K562 (cell line): ENCODE measurements around the gene IPO11. TPM values are rescaled to one million over a fixed set of nuclear protein-coding genes. Genes with fewer than 3 reads are reported as not detected.
A peak's percentile ranks its signal among the peaks of the same experiment; 100 is the strongest.

Experiments used
- CHD2 ChIP-seq: IDR thresholded peaks from 2 replicates; pipeline ENCODE4 v1.6.1; 2011; ENCODE audit warnings: low read depth, low read length
- LCOR ChIP-seq: sonication (generic); formaldehyde crosslinking; IDR thresholded peaks from 2 replicates; pipeline ENCODE4 v1.8.0; 2022; ENCODE audit warnings: mild to moderate bottlenecking, missing genetic modification reagents
- NR0B1 ChIP-seq: fragments of 450-650 bp; IDR thresholded peaks from one replicate; pipeline ENCODE4 v1.6.1; 2018; ENCODE audit warnings: mild to moderate bottlenecking, moderate library complexity; ENCODE audit not compliant: partially characterized antibody
- PHF21A ChIP-seq: fragments of 450-650 bp; IDR thresholded peaks from 2 replicates; pipeline ENCODE4 v1.6.1; 2017; ENCODE audit warnings: low read depth, borderline replicate concordance
- POLR3A ChIP-seq: IDR thresholded peaks from 2 replicates; pipeline ENCODE4 v1.6.1; 2011; ENCODE audit warnings: borderline replicate concordance, mild to moderate bottlenecking, moderate library complexity; ENCODE audit not compliant: insufficient read length, insufficient read depth; ENCODE audit errors: extremely low read depth
- STAT5A ChIP-seq: IDR thresholded peaks from 2 replicates; pipeline ENCODE4 v1.6.1; 2012; ENCODE audit warnings: low read length, inconsistent platforms, borderline replicate concordance
- TEAD1 ChIP-seq, 2 experiments: fragments of 450-650 bp in 1 of 2; sonication (generic) in 1 of 2; formaldehyde crosslinking; IDR thresholded peaks; 2 replicates each; pipeline versions ENCODE4 v1.4.0 to v1.8.0; 2020 to 2022; ENCODE audit warnings: mild to moderate bottlenecking in 2 of 2, missing genetic modification reagents in 1 of 2
- TFAM ChIP-seq: fragments of 250-450 bp; sonication (Bioruptor Pico); conservative IDR thresholded peaks from 2 replicates; pipeline ENCODE4 v1.5.0; 2021; ENCODE audit warnings: mild to moderate bottlenecking, moderate library complexity
- ZBTB40 ChIP-seq, 2 experiments: fragments of 450-650 bp in 1 of 2; sonication (generic) in 1 of 2; formaldehyde crosslinking in 1 of 2; IDR thresholded peaks; 2 replicates each; pipeline versions ENCODE4 v1.7.1 to v1.9.0; 2016 to 2022; ENCODE audit warnings: inconsistent platforms in 1 of 2, mild to moderate bottlenecking in 1 of 2, missing genetic modification reagents in 1 of 2
- ZBTB49 ChIP-seq: sonication (generic); formaldehyde crosslinking; IDR thresholded peaks from 2 replicates; pipeline ENCODE4 v1.8.0; 2022; ENCODE audit warnings: missing genetic modification reagents, mild to moderate bottlenecking, borderline replicate concordance
- ZNF175 ChIP-seq: fragments of 200-800 bp; sonication (Bioruptor generic); IDR thresholded peaks from 2 replicates; pipeline ENCODE4 v1.6.1; 2016; ENCODE audit warnings: low read depth, mild to moderate bottlenecking, missing genetic modification characterization, missing compliant biosample characterization
- ZNF589 ChIP-seq: fragments of 200-800 bp; sonication (Bioruptor generic); IDR thresholded peaks from 2 replicates; pipeline ENCODE4 v1.6.1; 2016; ENCODE audit warnings: low read depth, missing genetic modification characterization, missing compliant biosample characterization
- ZNF830 ChIP-seq: fragments of 250-450 bp; sonication (Bioruptor Pico); IDR thresholded peaks from 2 replicates; pipeline ENCODE4 v1.5.0; 2021; ENCODE audit warnings: mild to moderate bottlenecking
- polyA plus RNA-seq, 8 experiments: library from polyadenylated mRNA; depleted of rRNA in 4 of 8; stranded (reverse) in 5 of 8; unstranded in 3 of 8; fragments of >200 nt; fragmentation: Nextera tagmentation in 2 of 8; fragmentation: Illumina TruSeq in 1 of 8; extraction: Ambion mirVana in 2 of 8; extraction: Trizol in 1 of 8; gene quantifications; 2 replicates each; pipeline versions ENCODE4 v1.2.1 to v1.2.3, GENCODE V29; 2011 to 2014; ENCODE audit warnings: inconsistent platforms in 1 of 8, missing spikeins in 1 of 8
- total RNA-seq, 7 experiments: library from RNA; depleted of rRNA in 6 of 7; stranded (reverse); fragments of >200 nt in 6 of 7; fragmentation: Illumina TruSeq in 2 of 7; extraction: Trizol in 2 of 7; gene quantifications; 2 replicates each; pipeline versions ENCODE4 v1.2.1 to v1.2.3, GENCODE V29; 2011 to 2021; ENCODE audit warnings: low replicate concordance in 1 of 7

IPO11 gene
- total and polyA plus RNA-seq, 9 of the 15 experiments (the other 6 are each of a cell fraction or from before 2014, with no cell fraction given), result 38.7 to 96.0 (median 70.9) TPM

GRCh38 chr5:62538017-62538942, 125.7 kb downstream of the IPO11 start (continued):
- no peak for TF ChIP-seq POLR3A
- TF ChIP-seq NR0B1, result no peak
- no peak for TF ChIP-seq ZNF830
- no peak for TF ChIP-seq ZNF589 (CRISPR knock-in tag)
- TF ChIP-seq ZNF175, result no peak
- TF ChIP-seq STAT5A, result peak; percentile 59
- TF ChIP-seq TFAM (CRISPR knock-in tag), result no peak
- TF ChIP-seq ZBTB49 (CRISPR knock-in tag), result no peak
- no peak for TF ChIP-seq LCOR (CRISPR knock-in tag)
- peak; percentile 37; the same call in 1 of the 2 replicates for TF ChIP-seq ZBTB40 (IDR thresholded peaks at IDR 0.05)
- no peak for TF ChIP-seq ZBTB40 (CRISPR knock-in tag; IDR thresholded peaks at IDR 0.05)
- no peak for TF ChIP-seq CHD2
- TF ChIP-seq TEAD1 (CRISPR knock-in tag; IDR thresholded peaks at IDR 0.05), result no peak
- TF ChIP-seq PHF21A, result no peak
